ENCODE data around the gene ZC3H4. TPM values are rescaled to one million over a fixed set of nuclear protein-coding genes. Genes with fewer than 3 reads are reported as not detected.
"Not testable (repeated sequence)": the region's sequence is repeated elsewhere in the genome, so short reads cannot be mapped to it uniquely, and the experiment has no call there.

Gene ZC3H4
- polyA plus RNA-seq, 1 donor: 20.5 TPM

DNA sequence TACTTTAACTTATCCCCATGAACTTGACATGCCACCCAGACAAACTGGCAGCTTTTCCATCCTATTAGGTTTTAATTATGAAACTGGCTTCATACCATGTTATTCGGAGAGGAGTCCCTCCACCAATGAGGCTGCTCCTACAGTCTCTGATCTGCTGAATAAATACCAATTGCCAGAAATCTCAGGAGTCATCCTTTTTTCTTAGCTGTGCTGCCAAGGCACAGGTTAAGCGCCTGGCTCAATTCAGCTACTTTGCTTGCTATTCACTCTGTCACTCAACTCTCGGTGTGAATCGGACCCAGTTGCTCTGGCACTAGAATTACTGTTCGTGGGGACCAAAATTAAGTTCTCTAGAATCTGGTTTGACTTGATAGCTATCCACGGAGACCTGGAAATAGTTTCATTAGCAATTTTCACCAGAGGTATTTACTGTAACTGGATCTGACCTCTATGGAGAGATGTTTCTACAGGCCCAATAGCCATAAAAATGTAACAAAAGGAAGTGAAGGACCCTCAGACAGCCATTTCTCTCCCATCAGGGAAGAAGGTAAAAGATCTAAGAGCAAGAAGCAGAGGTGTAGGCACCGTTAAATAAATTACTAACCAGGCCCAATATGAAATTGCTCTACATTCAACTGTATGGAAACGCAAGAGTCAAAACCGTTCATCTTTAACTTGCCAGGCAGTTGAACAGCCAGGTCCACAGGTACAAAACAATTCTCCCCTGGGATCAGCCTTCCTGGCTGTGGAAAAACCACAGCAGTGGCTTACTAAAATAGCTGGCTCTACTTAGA is 5.4 kb downstream of the ZC3H4 start:
- DNase-seq (ENCODE audit: low read depth): no peak

- no peak for DNase-seq (ENCODE audit: low read depth)
Observed at GRCh38 chr19:47107202-47107952, 6.2 kb downstream of the ZC3H4 start.

GRCh38 chr19:47106821-47107201 is 6.8 kb downstream of the ZC3H4 start:
- no peak for DNase-seq (ENCODE audit: low read depth)

- no peak for DNase-seq (ENCODE audit: low read depth)
Observed at GRCh38 chr19:47105874-47106273, 7.7 kb downstream of the ZC3H4 start.

- DNase-seq (ENCODE audit: low read depth): peak; percentile 40
Observed at GRCh38 chr19:47104680-47105079, 8.9 kb downstream of the ZC3H4 start.

DNA sequence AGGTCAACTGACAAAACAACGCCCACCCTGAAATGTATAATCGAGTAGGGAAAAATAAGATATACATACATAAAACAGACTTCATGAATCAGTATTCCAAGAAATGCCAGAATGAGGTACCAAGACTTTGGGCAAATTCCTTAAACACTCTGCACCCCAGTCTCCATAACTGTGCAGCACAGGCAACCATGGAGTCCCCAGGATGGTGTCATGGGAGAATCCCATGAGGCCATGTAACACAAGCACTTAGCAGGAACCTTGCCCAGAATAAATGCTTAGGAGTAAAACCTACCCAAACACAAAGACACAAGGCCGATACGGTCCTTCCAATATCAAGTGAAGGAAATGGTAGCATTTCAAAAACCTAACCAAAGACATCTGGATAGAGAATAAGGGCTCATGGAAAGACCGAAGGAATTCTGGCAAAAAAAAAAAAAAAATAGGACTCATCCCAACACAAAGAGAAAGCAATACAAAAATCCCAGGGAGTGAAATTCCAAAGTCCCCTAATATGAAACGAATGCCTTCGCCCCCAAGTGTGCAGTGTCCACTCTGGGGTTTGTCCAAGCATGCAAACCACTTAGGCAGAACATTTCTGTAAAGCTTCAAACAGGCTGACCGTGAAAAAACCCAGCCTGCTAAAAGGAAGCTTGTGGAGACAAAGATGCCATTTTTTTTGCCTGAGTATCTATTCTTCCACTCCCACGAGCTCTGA is 11.1 kb downstream of the ZC3H4 start:
- DNase-seq (ENCODE audit: low read depth): no peak

GRCh38 chr19:47101116-47101515 is 12.5 kb downstream of the ZC3H4 start:
- not testable (repeated sequence) for DNase-seq (ENCODE audit: low read depth)

DNA sequence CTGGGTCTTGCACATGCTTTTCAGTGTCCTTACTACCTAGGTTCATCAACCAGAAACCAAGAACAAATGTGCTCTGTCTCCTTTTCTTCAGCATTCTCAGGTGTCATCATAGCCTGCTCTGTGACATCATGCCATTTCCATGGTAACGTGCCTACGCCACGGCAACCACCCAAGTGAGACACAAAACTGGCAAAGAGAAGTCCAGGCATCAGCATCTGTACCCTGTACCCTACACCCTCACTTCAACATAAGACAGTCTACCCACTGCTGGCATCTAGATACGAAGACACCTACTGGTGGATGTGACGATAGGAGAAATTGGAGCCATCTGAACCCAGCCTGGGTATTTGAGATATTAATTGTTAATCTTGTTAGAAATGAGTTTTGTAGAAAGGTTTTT is 13.3 kb downstream of the ZC3H4 start:
- DNase-seq (ENCODE audit: low read depth): no peak

DNA sequence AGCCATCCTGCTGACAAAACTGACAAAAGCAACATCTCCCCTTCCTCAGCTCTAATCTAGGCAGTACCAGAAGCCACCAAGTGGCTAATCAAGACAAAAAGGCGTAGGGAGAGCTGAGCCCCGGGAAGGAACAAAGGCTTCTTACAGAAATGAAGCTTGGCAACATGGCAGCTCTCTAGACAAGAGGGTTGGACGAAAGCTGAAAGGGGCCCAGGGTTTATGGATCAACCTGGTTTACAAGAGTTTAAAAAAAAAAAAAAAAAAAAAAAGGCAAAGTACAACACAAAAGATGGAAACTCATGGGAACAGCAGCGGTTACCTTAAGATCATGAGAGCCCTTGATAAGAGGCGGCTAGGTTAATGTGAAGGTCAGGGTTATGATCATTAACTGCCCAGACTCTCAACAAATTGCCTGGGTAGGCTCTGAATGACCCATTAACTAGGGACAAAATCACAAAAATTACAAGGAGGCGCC is 14.0 kb downstream of the ZC3H4 start:
- no peak for DNase-seq (ENCODE audit: low read depth)

DNA sequence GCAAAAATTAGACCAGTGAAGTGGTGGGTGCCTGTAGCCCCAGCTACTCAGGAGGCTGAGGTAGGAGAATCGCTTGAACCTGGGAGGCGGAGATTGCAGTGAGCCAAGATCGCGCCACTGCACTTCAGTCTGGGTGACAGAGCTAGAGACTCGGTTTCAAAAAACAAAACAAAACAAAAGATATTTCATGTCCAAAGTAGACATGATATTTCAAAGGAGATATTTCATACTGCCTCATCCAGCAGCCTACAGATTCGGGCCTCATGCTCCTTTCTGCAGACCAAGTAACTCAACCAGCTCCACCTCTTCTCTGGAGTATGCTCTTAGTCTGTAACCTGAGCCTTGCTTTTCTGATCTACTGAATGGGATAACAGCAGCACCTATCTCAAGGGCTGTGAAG is 15.0 kb downstream of the ZC3H4 start:
- no peak for DNase-seq (ENCODE audit: low read depth)

DNA sequence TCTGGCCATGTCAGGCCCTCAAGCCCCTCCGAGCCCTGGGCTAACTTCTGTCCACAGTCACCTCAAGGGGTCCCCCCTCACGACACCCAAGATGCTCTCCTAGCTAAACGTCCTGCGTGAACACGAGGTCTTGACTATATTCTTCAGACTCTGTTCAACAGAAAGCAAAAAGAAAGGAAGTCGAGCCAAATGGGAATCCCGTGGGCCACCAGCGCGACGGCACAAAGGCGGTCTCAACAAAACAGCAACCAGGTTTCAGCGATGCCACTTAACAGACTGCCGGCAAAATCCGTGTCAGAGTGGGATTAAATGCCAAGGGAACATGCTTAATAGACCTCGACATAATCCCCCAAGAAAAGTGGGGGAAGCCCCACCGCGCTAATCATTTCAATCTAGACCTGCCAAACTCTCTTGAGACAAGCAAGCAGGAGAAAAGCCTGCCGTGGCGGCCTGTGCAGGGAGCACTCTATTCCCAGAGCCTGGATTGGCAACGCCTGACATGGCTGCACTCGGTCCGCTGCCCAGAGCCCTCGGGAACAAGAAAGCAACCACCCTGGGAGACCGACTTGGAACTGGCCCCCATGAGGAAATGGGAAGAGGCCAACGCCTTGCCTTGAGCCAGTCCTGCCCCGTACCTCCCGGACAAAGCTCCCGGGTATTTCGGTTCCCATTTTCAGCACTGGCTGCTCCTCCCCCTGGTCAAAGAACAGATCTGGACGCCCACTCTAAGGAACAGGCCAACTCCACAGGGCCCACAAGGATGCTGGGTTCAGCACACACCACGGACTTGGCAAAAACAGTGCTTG is 16.0 kb downstream of the ZC3H4 start:
- DNase-seq (ENCODE audit: low read depth): no peak

- no peak for DNase-seq (ENCODE audit: low read depth)
Observed at GRCh38 chr19:47096721-47097120, 16.9 kb downstream of the ZC3H4 start.

DNA sequence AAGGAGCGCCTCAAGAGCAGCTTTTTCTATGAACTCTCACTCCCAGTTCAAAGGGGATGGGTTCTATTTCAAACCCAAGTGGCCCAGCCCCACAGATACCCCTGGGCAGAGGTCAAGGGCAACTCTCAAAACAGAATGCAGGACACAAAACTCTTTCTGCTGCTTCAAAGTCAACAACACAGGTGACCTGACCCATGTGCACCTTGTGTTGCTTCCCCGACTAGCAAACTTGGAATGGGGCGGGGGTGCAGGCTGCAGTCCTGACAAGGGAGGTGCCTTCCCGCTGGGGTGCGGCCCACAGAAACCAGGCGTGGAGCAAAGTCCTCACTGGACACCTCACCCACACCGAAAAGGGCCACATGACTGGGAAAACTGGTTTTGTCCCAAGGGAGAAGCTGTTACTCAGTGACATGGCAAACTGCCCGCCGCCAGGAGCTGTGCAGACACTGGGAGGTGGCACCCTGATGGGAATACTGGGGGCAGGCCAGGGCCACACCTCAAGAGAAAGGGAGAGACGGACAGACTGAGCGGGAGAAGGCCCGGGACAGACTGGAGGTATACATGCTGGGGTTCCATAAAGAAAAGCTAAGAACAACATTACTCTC is 17.4 kb downstream of the ZC3H4 start:
- no peak for DNase-seq (ENCODE audit: low read depth)

DNA sequence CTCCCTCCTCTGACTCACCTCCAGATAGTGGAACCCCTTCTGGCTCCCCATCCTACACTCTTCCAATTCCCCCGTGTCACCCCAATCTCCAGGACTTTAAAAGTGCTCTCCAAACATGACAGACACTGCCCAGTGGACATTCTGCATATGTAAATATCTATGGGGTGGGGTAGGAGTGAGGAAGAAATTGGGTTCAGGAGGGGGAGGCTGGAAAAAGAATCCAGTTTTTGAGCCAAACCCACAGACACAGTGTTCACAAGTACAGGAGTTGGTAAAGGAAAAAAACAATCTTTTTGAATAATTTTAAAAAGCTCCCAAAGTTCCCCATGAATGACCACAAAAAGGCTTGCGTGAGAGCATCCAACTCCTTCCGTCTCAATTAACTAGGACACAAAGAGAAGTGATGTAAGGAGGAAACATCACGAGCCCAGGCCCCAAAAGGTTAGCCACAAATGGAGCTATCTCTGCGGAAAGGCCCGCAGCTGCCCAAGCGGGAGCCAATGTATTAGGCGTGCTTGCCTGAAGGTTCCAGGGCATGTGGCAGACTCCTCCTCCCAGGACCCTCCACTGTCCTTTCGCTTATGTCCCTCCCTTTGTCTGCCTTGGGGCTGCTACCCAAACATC is 18.0 kb downstream of the ZC3H4 start:
- DNase-seq (ENCODE audit: low read depth): no peak

- DNase-seq (ENCODE audit: low read depth): no peak
Observed at GRCh38 chr19:47094557-47095475, 18.8 kb downstream of the ZC3H4 start.

GRCh38 chr19:47093841-47094240 is 19.7 kb downstream of the ZC3H4 start:
- DNase-seq (ENCODE audit: low read depth): no peak

- no peak for DNase-seq (ENCODE audit: low read depth)
Observed at GRCh38 chr19:47093254-47093653, 20.3 kb downstream of the ZC3H4 start.

DNA sequence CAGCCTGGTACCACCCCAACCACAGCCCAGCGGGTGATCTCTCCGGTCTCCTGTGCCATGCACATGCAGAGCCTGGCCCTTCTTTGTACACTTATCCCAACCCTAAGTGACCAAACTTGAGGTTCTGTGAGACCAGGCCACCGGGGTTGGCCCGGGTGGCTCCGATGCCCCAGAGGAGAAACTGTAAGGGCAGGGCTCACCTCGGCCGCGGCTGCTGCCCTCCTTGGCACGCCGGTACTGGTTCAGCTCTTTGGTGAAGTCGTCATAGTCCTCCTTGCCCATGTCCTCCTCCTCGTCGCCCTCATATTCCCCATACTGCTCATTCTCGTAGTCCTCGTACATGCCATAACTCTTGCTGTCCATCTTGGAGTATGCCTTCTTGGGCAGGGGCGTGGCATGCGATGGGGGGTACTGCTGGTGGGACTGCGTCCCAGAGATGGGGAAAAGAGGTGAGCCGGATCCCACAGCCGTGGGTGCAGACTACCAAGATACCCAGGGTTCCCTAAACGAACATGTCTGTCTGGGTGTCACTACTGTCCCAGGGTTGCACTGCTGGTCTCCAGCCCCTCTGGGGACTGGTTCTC is 23.7 kb downstream of the ZC3H4 start:
- DNase-seq (ENCODE audit: low read depth): no peak

DNA sequence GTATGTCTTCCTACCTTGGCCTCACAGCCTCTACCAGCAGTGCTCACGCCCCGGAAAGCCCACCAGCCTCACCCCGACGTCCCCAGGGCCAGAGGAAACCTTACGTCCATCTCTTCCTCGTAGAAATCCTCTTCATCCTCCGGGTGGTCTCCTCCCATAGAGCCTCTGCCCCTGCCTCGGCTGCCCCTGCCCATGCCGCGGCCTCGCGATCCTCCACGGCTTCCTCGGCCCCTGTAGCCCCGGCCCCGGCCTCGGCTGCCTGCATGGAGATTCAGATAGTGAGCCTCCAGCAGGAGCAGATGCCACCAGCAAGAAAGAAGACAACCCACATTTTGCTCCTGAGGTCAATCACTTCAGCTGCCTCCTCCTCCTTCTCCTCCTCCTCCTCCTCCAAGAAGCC is 27.3 kb downstream of the ZC3H4 start:
- no peak for DNase-seq (ENCODE audit: low read depth)
